ENCODE data around the gene HIRA. TPM values are rescaled to one million over a fixed set of nuclear protein-coding genes. Genes with fewer than 3 reads are reported as not detected.
A peak's percentile ranks its signal among the peaks of the same experiment; 100 is the strongest.

The HIRA gene
- total and polyA plus RNA-seq, 10 donors = 8.9 to 31.7 (median 24.6) TPM

DNA sequence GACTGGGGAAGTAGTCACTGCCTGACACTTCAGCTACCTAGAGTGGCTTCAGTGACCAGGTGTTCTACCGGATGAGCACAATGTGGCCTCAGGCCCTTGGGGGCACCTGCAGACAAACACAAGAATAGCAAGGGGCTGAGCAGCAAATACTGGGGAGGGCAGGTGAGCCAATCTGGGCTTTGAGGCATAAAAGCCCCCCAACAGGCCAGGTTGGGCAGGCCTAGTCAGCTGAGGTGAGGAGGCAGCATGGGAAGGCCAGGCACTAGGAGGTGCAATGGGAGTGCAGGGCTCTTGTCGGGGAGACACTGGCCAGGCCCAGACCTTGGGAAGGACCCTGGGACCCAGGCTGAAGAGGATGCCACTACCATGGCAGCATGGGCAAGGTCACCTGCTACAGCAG is 38.5 kb upstream of the HIRA start:
- H3K27me3 ChIP-seq (replicated peaks in 1 of 7) = no peaks in the 10 kb centered on the region
- intact Hi-C loops (cut with DNase I; ENCODE audit: low total_unique reads) = loop anchor here (10.0 kb wide), 1 partner anchor 325 kb away; the partner anchor contains the start of gene ESS2
- 79 to 90% (median 87%) methylated on average over 2 of the region's 2 CpGs for WGBS, 5 donors
- H3K36me3 ChIP-seq = peaks cover 6 to 100% (median 97%) of the 10 kb centered on the region in 6 donors
- TF ChIP-seq POLR2A (IDR thresholded peaks at IDR 0.05) = no peak
- TF ChIP-seq POLR2AphosphoS5 (IDR thresholded peaks at IDR 0.05) = peak in 1 of 3 donors; percentile 12
- TF ChIP-seq, protein P1, sequence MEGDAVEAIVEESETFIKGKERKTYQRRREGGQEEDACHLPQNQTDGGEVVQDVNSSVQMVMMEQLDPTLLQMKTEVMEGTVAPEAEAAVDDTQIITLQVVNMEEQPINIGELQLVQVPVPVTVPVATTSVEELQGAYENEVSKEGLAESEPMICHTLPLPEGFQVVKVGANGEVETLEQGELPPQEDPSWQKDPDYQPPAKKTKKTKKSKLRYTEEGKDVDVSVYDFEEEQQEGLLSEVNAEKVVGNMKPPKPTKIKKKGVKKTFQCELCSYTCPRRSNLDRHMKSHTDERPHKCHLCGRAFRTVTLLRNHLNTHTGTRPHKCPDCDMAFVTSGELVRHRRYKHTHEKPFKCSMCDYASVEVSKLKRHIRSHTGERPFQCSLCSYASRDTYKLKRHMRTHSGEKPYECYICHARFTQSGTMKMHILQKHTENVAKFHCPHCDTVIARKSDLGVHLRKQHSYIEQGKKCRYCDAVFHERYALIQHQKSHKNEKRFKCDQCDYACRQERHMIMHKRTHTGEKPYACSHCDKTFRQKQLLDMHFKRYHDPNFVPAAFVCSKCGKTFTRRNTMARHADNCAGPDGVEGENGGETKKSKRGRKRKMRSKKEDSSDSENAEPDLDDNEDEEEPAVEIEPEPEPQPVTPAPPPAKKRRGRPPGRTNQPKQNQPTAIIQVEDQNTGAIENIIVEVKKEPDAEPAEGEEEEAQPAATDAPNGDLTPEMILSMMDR (IDR thresholded peaks at IDR 0.05 in 8 of 11, conservative IDR thresholded peaks at IDR 0.05 in 3 of 11) = no peak
- no peak overlapping the region for H3K27ac ChIP-seq
- DNase-seq = no peak
- H3K4me3 ChIP-seq = no peak overlapping the region
- H3K9me3 ChIP-seq = no peaks in the 10 kb centered on the region
- peaks cover 0 to 6% (median 0%) of the 10 kb centered on the region in 6 donors for H3K4me1 ChIP-seq

DNA sequence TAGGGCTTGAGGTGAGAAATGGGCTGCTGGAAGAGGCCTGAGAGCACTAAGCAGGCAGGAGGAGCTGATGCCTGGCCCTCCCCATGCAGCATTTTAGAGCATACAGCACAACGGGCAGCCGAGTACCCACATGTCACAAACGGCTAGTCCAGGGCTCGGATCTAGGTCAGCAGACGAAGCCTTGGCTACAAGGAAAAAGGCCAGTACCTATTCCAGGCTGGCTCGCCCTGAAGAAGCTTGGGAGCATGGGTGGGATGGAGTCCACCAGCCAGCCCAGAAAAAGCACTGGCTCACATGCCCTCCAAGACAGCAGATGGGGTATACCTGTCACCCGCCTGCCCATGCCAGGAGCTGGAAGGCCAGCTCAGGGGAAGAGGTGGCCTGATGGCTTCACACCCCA is 37.9 kb upstream of the HIRA start:
- 94 to 100% (median 96%) methylated on average over 7 of the region's 7 CpGs for WGBS, 5 donors
- peaks cover 8 to 100% (median 98%) of the 10 kb centered on the region in 6 donors for H3K36me3 ChIP-seq

DNA sequence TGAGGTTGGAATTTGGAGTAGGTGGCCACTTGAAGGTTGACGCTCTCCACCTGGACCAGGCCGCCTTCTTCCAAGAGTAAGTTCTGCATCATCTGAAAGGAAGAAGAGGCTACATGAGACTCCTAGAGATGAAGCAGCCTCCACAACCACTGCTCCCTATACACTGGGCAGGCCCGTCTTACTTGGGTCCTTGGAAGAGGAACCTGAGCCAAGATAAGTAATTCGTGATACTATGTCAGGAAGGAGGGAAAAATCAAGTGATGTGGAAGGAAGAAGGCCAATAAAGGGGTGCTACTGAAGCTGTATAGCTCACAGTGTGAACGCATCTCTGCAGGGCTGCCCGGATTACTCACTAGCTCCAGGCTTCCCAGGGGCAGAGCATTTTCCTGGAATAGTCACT is 36.4 kb upstream of the HIRA start:
- intact Hi-C loops (cut with DNase I; ENCODE audit: low total_unique reads) = no loop called here
- no peaks in the 10 kb centered on the region for H3K27me3 ChIP-seq (replicated peaks in 1 of 7)
- H3K27ac ChIP-seq = no peak overlapping the region
- 90 to 97% (median 93%) methylated on average over 6 of the region's 6 CpGs for WGBS, 5 donors
- no peaks in the 10 kb centered on the region for H3K4me1 ChIP-seq
- DNase-seq = no peak
- H3K4me3 ChIP-seq = no peak overlapping the region
- no peaks in the 10 kb centered on the region for H3K9me3 ChIP-seq
- peaks cover 8 to 100% (median 95%) of the 10 kb centered on the region in 6 donors for H3K36me3 ChIP-seq
- TF ChIP-seq POLR2A (IDR thresholded peaks at IDR 0.05) = no peak
- TF ChIP-seq POLR2AphosphoS5 (IDR thresholded peaks at IDR 0.05) = no peak
- TF ChIP-seq, protein P1 (IDR thresholded peaks at IDR 0.05 in 8 of 11, conservative IDR thresholded peaks at IDR 0.05 in 3 of 11) = no peak

More for the DNA sequence above, 37.9 kb upstream of the HIRA start:
- Histone ChIP-seq H3K9me3 (no peaks in the 10 kb centered on the region), H3K4me3 (no peak overlapping the region), H3K4me1 (peaks cover 0 to under 1% (median 0%) of the 10 kb centered on the region in 6 donors), H3K27ac (no peak overlapping the region), H3K27me3 (replicated peaks in 1 of 7) (no peaks in the 10 kb centered on the region)
- no peak for DNase-seq
- TF ChIP-seq POLR2AphosphoS5 (IDR thresholded peaks at IDR 0.05) (no peak), POLR2A (IDR thresholded peaks at IDR 0.05) (no peak)
- TF ChIP-seq, protein P1 (IDR thresholded peaks at IDR 0.05 in 8 of 11, conservative IDR thresholded peaks at IDR 0.05 in 3 of 11) = no peak
- intact Hi-C loops (cut with DNase I; ENCODE audit: low total_unique reads) = no loop called here

DNA sequence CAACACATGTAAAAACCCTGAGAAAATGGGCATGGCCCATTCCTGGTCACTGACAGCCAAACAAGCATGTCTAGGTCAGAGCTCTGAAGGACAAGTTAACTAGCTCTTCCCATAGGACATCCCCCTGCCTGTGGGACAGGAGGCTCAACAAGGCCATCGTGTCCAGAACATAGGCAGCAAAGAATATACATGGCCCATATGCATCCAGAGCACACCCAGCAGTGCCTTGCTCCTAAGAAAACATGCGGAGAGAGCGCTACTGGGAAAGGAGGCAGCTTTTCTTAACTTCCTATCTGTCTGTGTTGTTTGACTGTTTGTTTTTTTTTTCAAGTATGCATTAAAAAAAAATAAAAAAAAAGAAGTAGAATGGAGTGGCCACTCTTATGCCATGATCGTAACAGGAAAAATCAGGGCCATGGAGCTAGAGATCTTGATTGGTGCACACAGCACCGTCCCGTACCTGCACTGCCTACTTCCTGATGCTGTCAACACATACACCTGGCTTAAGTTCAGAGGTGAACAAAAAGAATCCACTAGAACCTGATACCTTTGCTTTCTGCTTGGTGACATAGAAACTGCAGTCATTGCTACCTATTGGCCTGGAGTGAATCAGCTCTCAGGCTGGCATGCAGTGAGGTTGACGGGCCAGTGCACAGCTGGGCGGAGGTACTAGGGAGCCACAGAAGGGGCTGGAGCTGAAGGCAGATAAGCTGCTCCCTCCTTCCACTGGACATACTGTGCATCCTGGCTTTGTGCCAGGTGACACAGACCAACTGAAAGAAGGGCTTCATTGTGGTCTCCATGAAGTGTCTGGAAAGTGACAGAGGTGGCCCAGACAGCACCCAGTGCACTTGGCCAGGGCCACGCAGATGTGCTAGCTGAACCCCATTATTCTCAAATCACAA is 35.6 kb upstream of the HIRA start:
- DNase-seq = no peak
- Histone ChIP-seq H3K9me3 (no peaks in the 10 kb centered on the region), H3K4me1 (no peaks in the 10 kb centered on the region), H3K4me3 (no peak overlapping the region), H3K36me3 (peaks cover 8 to 100% (median 94%) of the 10 kb centered on the region in 6 donors), H3K27me3 (replicated peaks in 1 of 7) (no peaks in the 10 kb centered on the region), H3K27ac (no peak overlapping the region)
- WGBS, 5 donors = 94 to 97% (median 94%) methylated on average over 9 of the region's 9 CpGs
- TF ChIP-seq, protein P1 (IDR thresholded peaks at IDR 0.05 in 8 of 11, conservative IDR thresholded peaks at IDR 0.05 in 3 of 11) = no peak
- peak in 1 of 3 donors; percentile 24 for TF ChIP-seq POLR2AphosphoS5 (IDR thresholded peaks at IDR 0.05)
- no peak for TF ChIP-seq POLR2A (IDR thresholded peaks at IDR 0.05)
- intact Hi-C loops (cut with DNase I; ENCODE audit: low total_unique reads) = no loop called here
